HEK293 (cell line): ENCODE measurements around the gene POLR2E.

Experiments used
- CTCF ChIA-PET: fragments of 350-600 bp; formaldehyde crosslinking; extraction: SDS; loops from one replicate; lab custom pipeline; 2021; ENCODE audit warnings: antibody characterized with exemption; lab: Yijun Ruan, JAX
- POLR2A ChIA-PET: fragments of 300-600 bp; formaldehyde crosslinking; extraction: SDS; loops from one replicate; lab custom pipeline; 2020; ENCODE audit warnings: antibody characterized with exemption, inconsistent platforms; lab: Yijun Ruan, JAX
- H3K27ac ChIP-seq: fragments of 200-500 bp; sonication (Bioruptor generic); 2 replicates; pipeline ENCODE4 v1.5.1; 2014; ENCODE audit warnings: low read depth, low read length, control low read depth, inconsistent platforms; ENCODE audit errors: extremely low read depth
- H3K36me3 ChIP-seq, 2 experiments: fragments of 200-500 bp in 1 of 2; sonication (Bioruptor generic) in 1 of 2; 1 replicate in 1 of 2; 2 replicates in 1 of 2; pipeline ENCODE4 v1.5.1; 2014 to 2017; ENCODE audit warnings: inconsistent platforms in 2 of 2, low read length in 2 of 2; ENCODE audit not compliant: control insufficient read depth in 2 of 2, insufficient read depth in 1 of 2
- H3K4me1 ChIP-seq: fragments of 200-500 bp; sonication (Bioruptor generic); 2 replicates; pipeline ENCODE4 v1.5.1; 2014; ENCODE audit warnings: mild to moderate bottlenecking, low read length, inconsistent platforms; ENCODE audit not compliant: control insufficient read depth, insufficient read depth
- H3K4me3 ChIP-seq: 2 replicates; pipeline ENCODE4 v1.5.1; 2011; ENCODE audit warnings: low read depth, mild to moderate bottlenecking, control low read depth, low read length, moderate library complexity
- H3K9me3 ChIP-seq: fragments of 200-500 bp; sonication (Bioruptor generic); 2 replicates; pipeline ENCODE4 v1.5.1; 2014; ENCODE audit warnings: low read depth, low read length, inconsistent platforms; ENCODE audit not compliant: control insufficient read depth, insufficient read depth
- BCL11A ChIP-seq: fragments of 450-650 bp; formaldehyde crosslinking; IDR thresholded peaks from 2 replicates; pipeline ENCODE4 v1.5.1; 2016; ENCODE audit warnings: low read depth, missing biosample characterization, missing genetic modification characterization
- EGR2 ChIP-seq: fragments of 450-650 bp; formaldehyde crosslinking; IDR thresholded peaks from 2 replicates; pipeline ENCODE4 v1.5.1; 2016; ENCODE audit warnings: low read depth, missing biosample characterization, missing genetic modification characterization
- GFI1B ChIP-seq: fragments of 450-650 bp; formaldehyde crosslinking; IDR thresholded peaks from 2 replicates; pipeline ENCODE4 v1.5.1; 2016; ENCODE audit warnings: missing biosample characterization, missing genetic modification characterization
- GLI4 ChIP-seq: fragments of 450-650 bp; formaldehyde crosslinking; IDR thresholded peaks from 2 replicates; pipeline ENCODE4 v1.5.1; 2016; ENCODE audit warnings: missing biosample characterization, missing genetic modification characterization
- IKZF3 ChIP-seq: fragments of 450-650 bp; IDR thresholded peaks from 2 replicates; pipeline ENCODE4 v1.5.0; 2018; ENCODE audit warnings: missing biosample characterization, mild to moderate bottlenecking, missing genetic modification characterization, moderate library complexity
- KLF10 ChIP-seq: fragments of 450-650 bp; IDR thresholded peaks from 2 replicates; pipeline ENCODE4 v1.5.1; 2018; ENCODE audit warnings: missing biosample characterization, mild to moderate bottlenecking, missing genetic modification characterization
- ZBTB26 ChIP-seq: fragments of 450-650 bp; formaldehyde crosslinking; optimal IDR thresholded peaks from 2 replicates; pipeline ENCODE3; 2016; ENCODE audit warnings: missing biosample characterization, mild to moderate bottlenecking, missing genetic modification characterization
- ZBTB8A ChIP-seq: fragments of 450-650 bp; formaldehyde crosslinking; IDR thresholded peaks from 2 replicates; pipeline ENCODE4 v1.5.1; 2016; ENCODE audit warnings: missing biosample characterization, missing genetic modification characterization
- ZEB2 ChIP-seq: fragments of 450-650 bp; formaldehyde crosslinking; IDR thresholded peaks from 2 replicates; pipeline ENCODE4 v1.5.1; 2016; ENCODE audit warnings: missing biosample characterization, missing genetic modification characterization
- ZFHX2 ChIP-seq: fragments of 450-650 bp; formaldehyde crosslinking; conservative IDR thresholded peaks from 2 replicates; pipeline ENCODE4 v1.5.1; 2016; ENCODE audit warnings: missing biosample characterization, missing genetic modification characterization
- ZNF10 ChIP-seq: fragments of 450-650 bp; formaldehyde crosslinking; IDR thresholded peaks from 2 replicates; pipeline ENCODE4 v1.5.1; 2017; ENCODE audit warnings: missing biosample characterization, missing genetic modification characterization
- ZNF121 ChIP-seq: fragments of 450-650 bp; formaldehyde crosslinking; IDR thresholded peaks from 2 replicates; pipeline ENCODE4 v1.5.1; 2016; ENCODE audit warnings: missing biosample characterization, missing genetic modification characterization
- ZNF248 ChIP-seq: fragments of 450-650 bp; formaldehyde crosslinking; IDR thresholded peaks from 2 replicates; pipeline ENCODE4 v1.5.1; 2017; ENCODE audit warnings: missing biosample characterization, missing genetic modification characterization
- ZNF311 ChIP-seq: fragments of 450-650 bp; formaldehyde crosslinking; IDR thresholded peaks from 2 replicates; pipeline ENCODE4 v1.5.1; 2017; ENCODE audit warnings: missing biosample characterization, missing genetic modification characterization, borderline replicate concordance
- ZNF324 ChIP-seq: fragments of 450-650 bp; formaldehyde crosslinking; IDR thresholded peaks from 2 replicates; pipeline ENCODE4 v1.5.1; 2016; ENCODE audit warnings: missing biosample characterization, missing genetic modification characterization
- ZNF335 ChIP-seq: fragments of 450-650 bp; formaldehyde crosslinking; conservative IDR thresholded peaks from 2 replicates; pipeline ENCODE4 v1.5.1; 2016; ENCODE audit warnings: missing biosample characterization, missing genetic modification characterization
- ZNF362 ChIP-seq: fragments of 450-650 bp; formaldehyde crosslinking; IDR thresholded peaks from 2 replicates; pipeline ENCODE4 v1.5.1; 2016; ENCODE audit warnings: missing biosample characterization, missing genetic modification characterization
- ZNF416 ChIP-seq: fragments of 450-650 bp; formaldehyde crosslinking; IDR thresholded peaks from 2 replicates; pipeline ENCODE4 v1.5.1; 2016; ENCODE audit warnings: missing biosample characterization, missing genetic modification characterization
- ZNF449 ChIP-seq: fragments of 450-650 bp; formaldehyde crosslinking; IDR thresholded peaks from 2 replicates; pipeline ENCODE4 v1.5.1; 2017; ENCODE audit warnings: missing biosample characterization, mild to moderate bottlenecking, missing genetic modification characterization, moderate library complexity
- ZNF544 ChIP-seq: fragments of 450-650 bp; formaldehyde crosslinking; IDR thresholded peaks from 2 replicates; pipeline ENCODE4 v1.5.0; 2017; ENCODE audit warnings: missing biosample characterization, missing genetic modification characterization
- ZNF560 ChIP-seq: fragments of 450-650 bp; formaldehyde crosslinking; IDR thresholded peaks from 2 replicates; pipeline ENCODE4 v1.5.1; 2017; ENCODE audit warnings: missing biosample characterization, missing genetic modification characterization, borderline replicate concordance
- ZXDB ChIP-seq: fragments of 450-650 bp; formaldehyde crosslinking; IDR thresholded peaks from 2 replicates; pipeline ENCODE4 v1.5.1; 2016; ENCODE audit warnings: missing biosample characterization, missing genetic modification characterization
- TF ChIP-seq, protein P1 (sequence below): fragments of 450-650 bp; formaldehyde crosslinking; IDR thresholded peaks from 2 replicates; pipeline ENCODE4 v1.5.1; 2017; ENCODE audit warnings: missing biosample characterization, missing genetic modification characterization
- TF ChIP-seq, protein P2 (sequence below): fragments of 450-650 bp; formaldehyde crosslinking; IDR thresholded peaks from 2 replicates; pipeline ENCODE4 v1.5.1; 2016; ENCODE audit warnings: missing biosample characterization, missing genetic modification characterization

Gene POLR2E

GRCh38 chr19:1104311-1105007, 9.3 kb upstream of the POLR2E start:
- peak; percentile 29 for TF ChIP-seq KLF10 (tag by site-specific recombination)
- peak; percentile 95 for TF ChIP-seq ZBTB8A (tag by site-specific recombination)
- TF ChIP-seq ZNF335 (tag by site-specific recombination): peak; percentile 50; the same call in 1 of the 2 replicates
- no peak for TF ChIP-seq ZNF10 (tag by site-specific recombination)
- TF ChIP-seq BCL11A (tag by site-specific recombination): 0 out of 2 replicates have a peak, but pooled peaks have one; percentile 2
- TF ChIP-seq IKZF3 (tag by site-specific recombination): peak; percentile 17; the same call in 1 of the 2 replicates
- TF ChIP-seq ZBTB26: peak; percentile 6
- TF ChIP-seq ZEB2 (tag by site-specific recombination): peak; percentile 45; the same call in 1 of the 2 replicates
- TF ChIP-seq, protein P1, sequence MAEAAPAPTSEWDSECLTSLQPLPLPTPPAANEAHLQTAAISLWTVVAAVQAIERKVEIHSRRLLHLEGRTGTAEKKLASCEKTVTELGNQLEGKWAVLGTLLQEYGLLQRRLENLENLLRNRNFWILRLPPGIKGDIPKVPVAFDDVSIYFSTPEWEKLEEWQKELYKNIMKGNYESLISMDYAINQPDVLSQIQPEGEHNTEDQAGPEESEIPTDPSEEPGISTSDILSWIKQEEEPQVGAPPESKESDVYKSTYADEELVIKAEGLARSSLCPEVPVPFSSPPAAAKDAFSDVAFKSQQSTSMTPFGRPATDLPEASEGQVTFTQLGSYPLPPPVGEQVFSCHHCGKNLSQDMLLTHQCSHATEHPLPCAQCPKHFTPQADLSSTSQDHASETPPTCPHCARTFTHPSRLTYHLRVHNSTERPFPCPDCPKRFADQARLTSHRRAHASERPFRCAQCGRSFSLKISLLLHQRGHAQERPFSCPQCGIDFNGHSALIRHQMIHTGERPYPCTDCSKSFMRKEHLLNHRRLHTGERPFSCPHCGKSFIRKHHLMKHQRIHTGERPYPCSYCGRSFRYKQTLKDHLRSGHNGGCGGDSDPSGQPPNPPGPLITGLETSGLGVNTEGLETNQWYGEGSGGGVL: 0 out of 2 replicates have a peak, but pooled peaks have one; percentile 38
- no peak for TF ChIP-seq ZNF362
- no peak for TF ChIP-seq ZNF248 (tag by site-specific recombination)
- TF ChIP-seq ZNF449 (tag by site-specific recombination): peak; percentile 16; the same call in 1 of the 2 replicates
- 0 out of 2 replicates have a peak, but pooled peaks have one; percentile 27 for TF ChIP-seq ZXDB (tag by site-specific recombination)
- Histone ChIP-seq H3K4me3 (peak overlapping the region; percentile 65), H3K36me3 (peaks cover 0 to 37% of the 10 kb centered on the region in 2 experiments; a peak in 1 of 3 replicates), H3K4me1 (no peaks in the 10 kb centered on the region; the same call in 1 of the 2 replicates), H3K27ac (peak overlapping the region; percentile 92), H3K9me3 (no peaks in the 10 kb centered on the region)
- ChIA-PET POLR2A (interaction anchor here (0.5 to 2.3 kb wide), 18 partner anchors 9 to 165 kb away, joined by 3 to 11 read pairs (median 4); partner anchors contain the start of genes ABCA7, ARHGAP45 and CIRBP), CTCF (interaction anchor here (0.6 to 3.2 kb wide), 4 partner anchors 9 to 140 kb away, joined by 3 to 13 read pairs (median 3); no protein-coding TSS in a partner anchor)

DNA sequence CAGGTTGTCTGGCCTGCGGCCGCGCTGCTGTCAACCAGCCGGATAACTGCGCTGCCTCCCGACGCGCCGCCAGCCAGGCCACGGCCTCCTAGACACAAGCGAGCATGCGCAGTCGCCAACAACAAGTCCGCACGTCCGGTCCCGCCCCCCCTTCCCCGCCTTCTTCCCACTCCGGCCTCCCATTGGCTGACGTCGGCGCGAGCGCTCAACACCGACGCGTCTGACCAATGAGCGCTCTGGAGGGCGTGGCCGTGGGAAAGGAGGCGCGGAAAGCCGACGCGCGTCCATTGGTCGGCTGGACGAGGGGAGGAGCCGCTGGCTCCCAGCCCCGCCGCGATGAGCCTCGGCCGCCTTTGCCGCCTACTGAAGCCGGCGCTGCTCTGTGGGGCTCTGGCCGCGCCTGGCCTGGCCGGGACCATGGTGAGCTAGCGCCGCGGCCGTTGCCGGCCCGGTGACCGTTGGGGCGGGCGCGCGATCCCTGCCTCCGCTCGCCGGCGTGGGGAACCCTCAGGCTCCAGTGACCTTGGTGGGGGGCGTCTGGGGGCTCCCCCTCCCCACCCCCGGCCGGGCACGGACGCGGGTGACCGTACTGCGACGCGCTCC, 8.6 kb upstream of the POLR2E start, which contains the start of gene GPX4:
Gene GPX4, plus strand, starts transcription at position 287 of the 603 bp plus-strand sequence. Its CDS starts 50 bp downstream, at position 337.
- ChIA-PET CTCF (interaction anchor here (0.7 to 3.2 kb wide), 3 partner anchors 10 to 141 kb away, joined by 3 to 13 read pairs (median 3); no protein-coding TSS in a partner anchor), POLR2A (interaction anchor here (0.6 to 2.3 kb wide), 14 partner anchors 9 to 165 kb away, joined by 3 to 11 read pairs (median 4); partner anchors contain the start of genes ABCA7, ARHGAP45 and CIRBP)
- peak within 1 kb of the TSS; percentile 92 for H3K27ac ChIP-seq
- no peaks in the 10 kb centered on the region; the same call in 1 of the 2 replicates for H3K4me1 ChIP-seq
- H3K9me3 ChIP-seq: no peaks in the 10 kb centered on the region
- peak within 1 kb of the TSS; percentile 65 for H3K4me3 ChIP-seq
- H3K36me3 ChIP-seq: peaks cover 0 to 33% of the 10 kb centered on the region in 2 experiments; a peak in 1 of 3 replicates
- no peak for TF ChIP-seq ZNF560 (tag by site-specific recombination)
- TF ChIP-seq GLI4: no peak
- TF ChIP-seq, protein P2, sequence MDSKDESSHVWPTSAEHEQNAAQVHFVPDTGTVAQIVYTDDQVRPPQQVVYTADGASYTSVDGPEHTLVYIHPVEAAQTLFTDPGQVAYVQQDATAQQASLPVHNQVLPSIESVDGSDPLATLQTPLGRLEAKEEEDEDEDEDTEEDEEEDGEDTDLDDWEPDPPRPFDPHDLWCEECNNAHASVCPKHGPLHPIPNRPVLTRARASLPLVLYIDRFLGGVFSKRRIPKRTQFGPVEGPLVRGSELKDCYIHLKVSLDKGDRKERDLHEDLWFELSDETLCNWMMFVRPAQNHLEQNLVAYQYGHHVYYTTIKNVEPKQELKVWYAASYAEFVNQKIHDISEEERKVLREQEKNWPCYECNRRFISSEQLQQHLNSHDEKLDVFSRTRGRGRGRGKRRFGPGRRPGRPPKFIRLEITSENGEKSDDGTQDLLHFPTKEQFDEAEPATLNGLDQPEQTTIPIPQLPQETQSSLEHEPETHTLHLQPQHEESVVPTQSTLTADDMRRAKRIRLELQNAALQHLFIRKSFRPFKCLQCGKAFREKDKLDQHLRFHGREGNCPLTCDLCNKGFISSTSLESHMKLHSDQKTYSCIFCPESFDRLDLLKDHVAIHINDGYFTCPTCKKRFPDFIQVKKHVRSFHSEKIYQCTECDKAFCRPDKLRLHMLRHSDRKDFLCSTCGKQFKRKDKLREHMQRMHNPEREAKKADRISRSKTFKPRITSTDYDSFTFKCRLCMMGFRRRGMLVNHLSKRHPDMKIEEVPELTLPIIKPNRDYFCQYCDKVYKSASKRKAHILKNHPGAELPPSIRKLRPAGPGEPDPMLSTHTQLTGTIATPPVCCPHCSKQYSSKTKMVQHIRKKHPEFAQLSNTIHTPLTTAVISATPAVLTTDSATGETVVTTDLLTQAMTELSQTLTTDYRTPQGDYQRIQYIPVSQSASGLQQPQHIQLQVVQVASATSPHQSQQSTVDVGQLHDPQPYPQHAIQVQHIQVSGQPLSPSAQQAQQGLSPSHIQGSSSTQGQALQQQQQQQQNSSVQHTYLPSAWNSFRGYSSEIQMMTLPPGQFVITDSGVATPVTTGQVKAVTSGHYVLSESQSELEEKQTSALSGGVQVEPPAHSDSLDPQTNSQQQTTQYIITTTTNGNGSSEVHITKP (tag by site-specific recombination): no peak
- TF ChIP-seq ZFHX2: peak; percentile 33; the same call in 1 of the 2 replicates
- TF ChIP-seq ZNF324: no peak
- TF ChIP-seq ZNF121: no peak
- no peak for TF ChIP-seq EGR2 (tag by site-specific recombination)
- TF ChIP-seq GFI1B (tag by site-specific recombination): no peak
- no peak for TF ChIP-seq ZNF311
- TF ChIP-seq ZNF544 (tag by site-specific recombination): no peak
- TF ChIP-seq ZNF416: no peak
